Measurements from ENCODE around the gene ENTPD2.

ENTPD2 gene

DNA sequence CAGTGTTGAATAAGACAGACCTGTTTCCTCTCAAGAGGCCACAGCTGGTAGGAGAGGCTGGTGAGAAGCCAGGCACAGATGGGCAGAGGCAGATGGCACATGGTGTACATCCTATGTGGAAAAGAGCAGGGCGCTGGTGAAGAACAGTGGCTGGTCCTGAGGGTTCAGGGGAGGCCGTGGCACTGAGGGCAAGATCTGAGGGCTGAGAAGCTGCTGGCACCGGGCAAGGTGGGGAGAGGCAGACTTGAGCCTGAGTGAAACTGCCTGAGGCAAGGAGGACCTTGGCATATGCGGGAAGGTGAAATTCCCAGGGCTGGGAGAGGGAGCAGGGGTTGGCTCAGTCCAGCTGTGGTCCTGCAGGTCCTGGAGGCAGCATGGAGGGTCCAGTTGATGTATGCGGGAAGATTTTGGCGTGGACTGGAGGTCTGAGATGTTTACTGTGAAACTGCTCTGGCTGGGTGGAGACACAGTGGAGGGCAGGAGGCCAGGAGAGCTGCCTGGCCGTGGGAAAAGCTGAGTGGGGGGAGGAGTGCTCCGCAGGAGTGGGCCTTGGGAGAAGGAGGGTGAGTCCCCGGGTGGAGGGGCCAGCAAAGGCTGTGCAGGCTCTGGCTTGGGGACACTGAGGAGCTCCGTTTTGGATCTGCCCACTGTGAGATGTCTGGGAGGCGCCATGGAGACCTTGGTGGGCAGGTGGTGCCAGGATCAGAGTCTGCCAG, 35.5 kb upstream of the ENTPD2 start:
- TF ChIP-seq CTCF (conservative IDR thresholded peaks at IDR 0.05) (no peak), ZFX (IDR thresholded peaks at IDR 0.05) (no peak)
- peak overlapping the region; percentile 3; the same call in 1 of the 2 replicates for H3K27ac ChIP-seq

DNA sequence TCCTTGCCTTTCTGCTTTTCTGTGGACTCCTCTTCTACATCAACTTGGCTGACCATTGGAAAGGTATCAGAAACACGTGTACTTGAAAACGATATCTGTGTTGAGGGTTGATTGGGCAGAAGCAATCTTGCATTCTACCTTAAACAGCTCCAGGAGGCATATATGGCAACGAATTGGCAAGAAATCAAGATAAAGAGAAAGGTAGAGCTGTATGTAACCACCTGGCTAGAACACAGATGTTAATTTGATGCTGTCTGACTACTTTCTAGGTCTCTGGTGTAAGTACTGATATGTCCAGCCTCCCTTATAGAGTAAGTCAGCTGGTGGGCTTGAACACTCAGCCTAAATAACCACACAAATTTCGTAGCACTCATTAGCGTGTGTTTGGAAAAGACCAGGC, 34.3 kb upstream of the ENTPD2 start:
- no peak overlapping the region; the same call in 1 of the 2 replicates for H3K27ac ChIP-seq
- TF ChIP-seq CTCF (conservative IDR thresholded peaks at IDR 0.05) = no peak

DNA sequence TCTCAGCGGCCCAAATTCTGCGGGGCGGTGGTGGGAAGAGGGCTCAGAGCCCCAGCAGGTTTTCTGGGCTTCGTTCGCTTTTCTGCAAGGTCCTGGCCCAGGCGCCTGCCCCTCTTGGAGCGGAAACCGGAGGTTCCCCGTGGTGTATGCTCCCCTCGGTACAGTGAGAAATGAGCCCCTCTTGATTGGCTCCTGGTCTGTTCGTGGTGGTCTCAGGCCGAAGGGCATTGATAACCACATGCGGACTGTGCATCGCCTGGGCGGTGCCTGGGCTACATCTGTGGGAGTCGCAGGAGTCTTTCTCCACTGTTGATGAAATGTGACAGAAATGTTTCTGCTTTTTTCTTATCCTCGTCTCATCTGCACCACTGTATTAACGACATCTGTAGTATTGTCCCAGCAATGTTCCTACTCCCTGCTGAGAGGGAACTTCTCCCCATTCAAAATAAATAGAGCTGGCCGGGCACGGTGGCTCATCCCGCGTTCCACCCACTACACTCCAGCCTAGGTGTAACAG, 33.6 kb upstream of the ENTPD2 start:
- H3K27ac ChIP-seq = peak overlapping the region; percentile 98
- no peak for TF ChIP-seq CTCF (conservative IDR thresholded peaks at IDR 0.05)
- no peak for TF ChIP-seq ZFX (IDR thresholded peaks at IDR 0.05)

DNA sequence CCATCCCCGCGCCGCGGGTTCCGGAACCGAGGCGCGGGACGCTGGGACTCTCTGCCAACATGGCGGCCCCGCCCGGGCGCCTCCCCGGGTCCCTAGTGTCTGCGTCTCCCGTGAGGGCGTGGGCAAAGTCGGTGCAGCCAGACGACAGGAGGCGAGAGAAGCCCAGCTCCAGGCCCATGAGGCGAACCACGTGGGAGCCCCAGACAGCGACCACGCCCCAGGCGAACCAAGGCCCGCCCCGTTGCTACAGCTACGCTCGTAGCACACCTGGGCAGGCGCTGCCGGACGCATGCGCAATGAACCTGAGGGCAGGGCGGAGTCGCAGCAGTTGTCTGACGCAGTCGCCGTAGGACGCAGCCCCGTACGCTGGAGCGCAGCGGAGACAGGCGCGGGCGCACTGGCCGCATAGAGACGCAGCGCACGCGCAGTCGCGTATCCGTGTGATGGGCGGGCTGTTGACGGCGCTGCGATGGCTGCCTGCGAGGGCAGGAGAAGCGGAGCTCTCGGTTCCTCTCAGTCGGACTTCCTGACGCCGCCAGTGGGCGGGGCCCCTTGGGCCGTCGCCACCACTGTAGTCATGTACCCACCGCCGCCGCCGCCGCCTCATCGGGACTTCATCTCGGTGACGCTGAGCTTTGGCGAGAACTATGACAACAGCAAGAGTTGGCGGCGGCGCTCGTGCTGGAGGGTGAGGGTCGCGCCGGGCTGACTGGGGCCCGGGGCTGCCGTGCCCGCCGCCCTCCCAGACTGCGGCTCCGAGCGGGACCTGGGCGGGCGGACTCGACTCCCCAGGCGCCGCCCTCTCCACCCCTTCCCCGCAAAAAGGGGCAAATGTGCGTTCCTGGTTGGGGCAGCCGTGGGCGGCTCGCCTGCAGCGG, 32.9 kb upstream of the ENTPD2 start, which contains the start of gene MAN1B1:
TSS of gene MAN1B1 (plus strand) at position 455 of the 878 bp plus-strand sequence. CDS start at position 470, 15 bp downstream.
- H3K27ac ChIP-seq = peak within 1 kb of the TSS; percentile 98

DNA sequence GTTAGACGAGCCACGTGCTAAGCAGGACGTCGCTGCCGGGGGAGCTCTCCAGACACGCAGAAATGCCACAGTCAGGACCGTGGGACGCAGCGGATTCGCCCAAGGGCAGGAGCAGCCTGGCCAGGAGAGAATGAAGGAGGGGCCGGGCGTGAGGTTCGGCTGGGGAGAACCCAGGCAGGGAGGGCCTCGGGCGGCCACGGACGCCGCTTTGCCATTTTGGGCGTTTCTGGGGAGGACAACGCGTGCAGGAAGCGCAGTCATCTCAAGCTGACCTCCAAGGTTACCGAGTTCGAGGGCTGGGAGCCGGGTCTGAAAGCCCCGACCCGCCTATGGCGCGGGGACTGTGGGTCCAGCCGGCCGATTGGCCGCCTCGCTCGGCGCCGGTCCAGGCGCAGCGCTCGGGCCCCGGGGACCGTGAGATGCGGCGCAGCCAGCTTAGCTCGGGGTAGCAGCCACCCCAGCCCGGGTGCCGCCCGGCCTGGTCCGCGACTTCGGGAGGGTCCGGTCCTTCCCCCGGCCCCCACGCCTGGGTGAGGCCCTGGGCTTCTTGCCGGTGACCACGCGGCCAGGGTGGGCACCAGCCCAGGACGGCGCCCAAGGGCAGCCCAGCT, 32.2 kb upstream of the ENTPD2 start:
- peak; percentile 76; the same call in 1 of the 2 replicates for TF ChIP-seq ZFX (IDR thresholded peaks at IDR 0.05)
- no peak for TF ChIP-seq CTCF (conservative IDR thresholded peaks at IDR 0.05)
- peak overlapping the region; percentile 98 for H3K27ac ChIP-seq

More for the DNA sequence above, 32.9 kb upstream of the ENTPD2 start, which contains the start of gene MAN1B1:
- TF ChIP-seq ZFX (IDR thresholded peaks at IDR 0.05) = peak; percentile 35; the same call in 1 of the 2 replicates
- no peak for TF ChIP-seq CTCF (conservative IDR thresholded peaks at IDR 0.05)

- TF ChIP-seq CTCF (conservative IDR thresholded peaks at IDR 0.05) = no peak
- TF ChIP-seq ZFX (IDR thresholded peaks at IDR 0.05) = no peak
- H3K27ac ChIP-seq = peak overlapping the region; percentile 98; the same call in 1 of the 2 replicates
These were observed 30.7 kb upstream of the ENTPD2 start for GRCh38 chr9:137084526-137084925.
